Thyroid gland (tissue), 4 donors: ENCODE measurements around the gene ZNF580.

ENCODE experiments used
- POLR2A ChIP-seq, 2 donors: fragments of 450-650 bp; IDR thresholded peaks; one replicate each; pipeline ENCODE4 v1.6.1; 2017; ENCODE audit warnings: antibody characterized with exemption in 2 of 2, mild to moderate bottlenecking in 2 of 2, moderate library complexity in 1 of 2
- TF ChIP-seq, protein P1 (sequence below), 6 experiments: fragments of 200-600 bp in 3 of 6; fragments of 450-650 bp in 3 of 6; sonication (generic) in 3 of 6; IDR thresholded peaks; one replicate each; pipeline ENCODE4 v1.5.1; 2016 to 2019; ENCODE audit warnings: antibody characterized with exemption in 6 of 6, mild to moderate bottlenecking in 2 of 6, inconsistent platforms in 1 of 6, moderate library complexity in 1 of 6

GRCh38 chr19:55615543-55616394 is 25.0 kb upstream of the ZNF580 start:
- TF ChIP-seq, protein P1, sequence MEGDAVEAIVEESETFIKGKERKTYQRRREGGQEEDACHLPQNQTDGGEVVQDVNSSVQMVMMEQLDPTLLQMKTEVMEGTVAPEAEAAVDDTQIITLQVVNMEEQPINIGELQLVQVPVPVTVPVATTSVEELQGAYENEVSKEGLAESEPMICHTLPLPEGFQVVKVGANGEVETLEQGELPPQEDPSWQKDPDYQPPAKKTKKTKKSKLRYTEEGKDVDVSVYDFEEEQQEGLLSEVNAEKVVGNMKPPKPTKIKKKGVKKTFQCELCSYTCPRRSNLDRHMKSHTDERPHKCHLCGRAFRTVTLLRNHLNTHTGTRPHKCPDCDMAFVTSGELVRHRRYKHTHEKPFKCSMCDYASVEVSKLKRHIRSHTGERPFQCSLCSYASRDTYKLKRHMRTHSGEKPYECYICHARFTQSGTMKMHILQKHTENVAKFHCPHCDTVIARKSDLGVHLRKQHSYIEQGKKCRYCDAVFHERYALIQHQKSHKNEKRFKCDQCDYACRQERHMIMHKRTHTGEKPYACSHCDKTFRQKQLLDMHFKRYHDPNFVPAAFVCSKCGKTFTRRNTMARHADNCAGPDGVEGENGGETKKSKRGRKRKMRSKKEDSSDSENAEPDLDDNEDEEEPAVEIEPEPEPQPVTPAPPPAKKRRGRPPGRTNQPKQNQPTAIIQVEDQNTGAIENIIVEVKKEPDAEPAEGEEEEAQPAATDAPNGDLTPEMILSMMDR (IDR thresholded peaks at IDR 0.05), result no peak
- no peak for TF ChIP-seq POLR2A (IDR thresholded peaks at IDR 0.05)
